ENCODE measurements around the gene ZNF282.
"Not testable (repeated sequence)": the region's sequence is repeated elsewhere in the genome, so short reads cannot be mapped to it uniquely, and the experiment has no call there.

ZNF282 gene

DNA sequence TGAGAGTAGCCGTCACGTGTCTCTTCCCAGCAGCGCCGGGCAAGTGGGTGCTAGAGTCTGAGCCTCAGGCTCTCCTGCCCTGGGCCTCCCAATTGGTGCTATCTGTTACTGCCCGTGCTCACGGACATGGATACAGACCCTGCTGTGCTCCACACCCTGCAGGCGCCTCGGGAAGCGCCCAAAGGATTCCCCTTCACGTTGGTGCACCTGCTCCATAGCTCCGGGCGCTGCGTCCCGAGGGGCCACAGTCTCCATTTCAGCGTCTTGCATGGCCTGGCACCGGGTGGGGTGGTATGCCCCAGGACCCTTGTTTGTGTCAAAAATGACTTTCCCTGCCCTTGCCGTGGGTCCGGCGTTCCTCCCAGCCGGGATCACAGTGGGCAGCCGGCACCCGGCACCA, 30.3 kb downstream of the ZNF282 start:
- DNase-seq = no peak

DNA sequence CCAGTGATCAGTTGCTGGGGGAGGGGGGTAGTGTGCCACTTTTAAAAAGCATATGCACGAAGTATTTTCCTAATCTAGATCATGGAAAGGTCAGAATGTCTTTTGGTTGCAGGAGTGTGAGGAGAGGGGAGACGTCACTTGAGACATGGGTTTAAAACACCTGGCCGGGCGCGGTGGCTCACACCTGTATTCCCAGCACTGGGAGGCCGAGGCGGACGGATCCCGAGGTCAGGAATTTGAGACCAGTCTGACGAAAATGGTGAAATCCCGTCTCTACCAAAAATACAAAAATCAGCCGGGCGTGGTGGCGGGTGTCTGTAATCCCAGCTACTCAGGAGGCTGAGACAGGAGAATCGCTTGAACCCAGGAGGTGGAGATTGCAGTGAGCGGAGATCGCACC, 31.0 kb downstream of the ZNF282 start:
- DNase-seq = not testable (repeated sequence)

DNA sequence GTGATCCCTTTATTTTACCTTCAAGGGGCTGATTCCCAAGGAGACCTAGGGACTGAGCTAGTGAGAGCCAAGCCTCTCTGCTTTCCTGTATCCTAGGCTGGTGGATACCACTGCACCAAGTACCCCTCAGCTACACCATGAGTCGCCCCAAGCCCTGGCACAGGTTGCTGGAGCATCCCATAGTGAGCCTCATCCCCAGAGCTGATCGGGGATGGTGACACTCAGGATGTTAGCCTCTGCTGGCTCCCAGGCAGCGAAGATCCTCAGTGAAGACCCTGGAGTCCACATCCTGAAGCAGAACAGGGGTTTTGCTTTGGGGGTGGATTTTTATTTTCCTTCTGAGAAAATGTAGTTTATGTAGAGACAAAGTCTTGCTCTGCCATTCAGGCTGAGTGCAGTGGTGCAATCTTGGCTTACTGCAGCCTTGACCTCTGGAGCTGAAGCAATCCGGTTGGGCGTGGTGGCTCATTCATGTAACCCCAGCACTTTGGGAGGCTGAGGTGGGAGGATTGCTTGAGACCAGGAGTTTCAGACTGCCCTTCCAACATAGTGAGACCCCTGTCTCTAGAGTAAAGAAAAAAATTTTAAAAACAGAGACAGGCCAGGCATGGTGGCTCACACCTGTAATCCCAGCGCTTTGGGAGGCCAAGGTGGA, 31.6 kb downstream of the ZNF282 start:
- DNase-seq = no peak

DNA sequence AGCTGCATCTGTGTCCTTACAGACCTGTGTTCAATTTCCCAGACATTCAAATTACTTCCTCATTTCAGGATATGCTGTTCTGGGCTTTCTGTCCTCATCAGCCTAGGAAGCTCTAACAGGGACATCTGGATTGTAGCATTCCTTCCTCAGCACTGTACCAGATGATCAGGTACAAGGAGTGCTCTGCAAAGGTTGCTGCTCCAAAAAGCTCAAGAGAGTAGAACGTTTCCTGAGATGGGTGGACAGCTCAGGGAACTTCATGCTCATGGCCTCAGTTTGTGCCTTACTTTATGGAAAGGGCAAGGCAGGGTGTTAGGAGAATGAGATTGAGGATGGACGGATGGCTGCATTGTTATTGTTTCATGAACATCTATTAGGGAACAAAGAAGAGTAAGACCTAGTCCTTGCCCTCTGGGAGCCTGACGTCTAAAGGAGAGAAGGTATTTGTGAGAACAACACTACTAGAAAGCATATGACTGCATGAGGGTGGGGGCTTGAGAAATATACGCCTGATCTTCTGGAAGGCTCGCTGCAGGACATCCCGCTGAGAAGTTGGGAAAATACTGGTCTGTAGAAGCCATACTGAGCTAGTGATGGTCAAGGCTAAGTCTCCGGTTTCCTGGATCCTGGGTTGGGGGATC, 33.6 kb downstream of the ZNF282 start:
- no peak for DNase-seq

DNA sequence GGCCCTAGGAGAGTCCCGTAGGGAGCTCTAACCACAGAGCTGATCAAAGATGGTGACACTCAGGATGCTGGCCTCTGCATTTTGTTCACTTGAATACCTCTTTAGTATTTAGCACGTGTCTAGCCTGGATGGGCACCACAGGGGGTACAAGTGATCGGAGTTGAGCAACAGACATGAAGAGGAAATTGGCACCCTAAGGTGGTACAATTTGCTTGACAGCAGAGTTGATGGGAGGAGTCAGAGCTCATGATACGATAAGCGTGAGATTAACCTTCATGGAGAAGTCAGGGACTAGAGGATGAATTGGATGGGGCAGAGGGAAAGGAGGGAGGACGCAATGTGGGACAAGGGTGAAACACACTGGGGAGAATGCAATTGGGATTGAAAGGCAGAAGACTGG, 34.2 kb downstream of the ZNF282 start:
- peak in 1 of 2 experiments; percentile 12 for DNase-seq

DNA sequence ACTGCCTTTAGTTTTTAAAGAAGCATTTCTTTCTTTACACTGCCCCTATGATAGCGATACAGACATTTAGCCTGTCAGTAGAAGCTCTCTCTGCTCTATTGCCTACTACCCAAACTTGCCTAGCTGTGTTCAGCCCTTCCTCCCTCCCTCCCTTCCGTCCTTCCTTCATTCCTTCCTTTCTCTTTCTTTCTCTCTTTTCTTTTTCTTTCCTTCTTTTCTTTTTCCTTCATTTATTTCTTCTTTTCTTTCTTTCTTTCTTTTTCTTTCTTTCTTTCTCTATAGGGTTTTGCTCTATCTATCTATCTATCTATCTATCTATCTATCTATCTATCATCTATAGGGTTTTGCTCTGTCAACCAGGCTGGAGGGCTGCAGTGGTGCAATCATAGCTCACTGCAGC, 37.0 kb downstream of the ZNF282 start:
- no peak for DNase-seq

DNA sequence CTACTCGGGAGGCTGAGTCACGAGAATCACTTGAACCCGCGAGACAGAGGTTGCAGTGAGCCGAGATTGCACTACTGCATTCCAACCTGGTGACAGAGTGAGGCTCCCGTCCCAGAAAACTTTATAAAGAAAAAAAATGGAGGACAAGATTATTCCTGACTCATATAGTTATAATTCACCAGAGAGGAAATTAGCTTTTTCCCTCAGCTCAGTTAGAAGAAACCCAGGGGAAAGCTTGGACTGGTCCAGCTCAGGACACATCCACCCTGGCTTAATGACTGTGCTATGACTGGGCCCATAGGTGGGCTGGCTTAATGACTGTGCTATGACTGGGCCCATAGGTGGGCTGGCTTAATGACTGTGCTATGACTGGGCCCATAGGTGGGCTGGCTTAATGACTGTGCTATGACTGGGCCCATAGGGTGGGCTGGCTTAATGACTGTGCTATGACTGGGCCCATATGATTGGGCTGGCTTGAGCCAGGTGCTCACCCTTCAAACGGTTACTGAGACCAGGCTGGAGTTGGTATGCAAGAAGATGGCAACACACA, 38.4 kb downstream of the ZNF282 start:
- DNase-seq = not testable (repeated sequence)

DNA sequence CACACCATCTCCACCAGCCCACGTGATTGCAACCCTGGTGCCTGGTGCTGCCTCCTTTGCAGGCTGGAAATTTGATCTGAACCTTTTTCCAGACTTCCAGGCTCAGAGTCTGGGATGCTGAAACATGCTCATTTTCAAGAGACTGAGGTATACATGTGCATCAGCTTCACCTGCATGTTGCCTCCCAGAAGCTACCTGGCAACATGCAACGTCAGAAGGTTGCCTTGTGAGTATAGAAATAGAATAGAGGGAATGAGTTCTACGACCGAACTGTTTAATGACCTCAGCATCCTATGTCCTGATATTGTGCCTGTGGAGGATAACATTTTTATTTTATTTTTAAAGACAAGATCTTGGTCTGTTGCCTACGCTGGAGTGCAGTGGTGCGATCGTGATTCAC, 42.2 kb downstream of the ZNF282 start:
- DNase-seq = no peak

DNA sequence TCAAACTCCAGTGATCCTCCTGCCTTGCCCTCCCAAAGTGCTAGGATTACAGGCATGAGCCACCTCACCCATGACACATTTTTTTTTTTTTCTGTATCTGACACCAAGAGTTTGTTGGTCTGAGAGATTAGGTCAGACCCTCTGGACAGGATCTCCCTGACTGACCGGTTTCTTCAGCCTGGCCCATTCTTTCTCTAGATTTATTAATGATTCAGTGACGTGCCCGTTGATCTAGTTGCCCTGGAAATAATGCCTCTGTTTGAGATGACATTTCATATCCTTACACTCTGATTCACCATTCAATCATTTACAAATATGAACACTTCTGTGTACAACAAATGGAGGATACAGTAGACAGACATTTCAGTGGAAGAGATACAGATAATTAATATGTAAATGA, 42.7 kb downstream of the ZNF282 start:
- DNase-seq = no peak

DNA sequence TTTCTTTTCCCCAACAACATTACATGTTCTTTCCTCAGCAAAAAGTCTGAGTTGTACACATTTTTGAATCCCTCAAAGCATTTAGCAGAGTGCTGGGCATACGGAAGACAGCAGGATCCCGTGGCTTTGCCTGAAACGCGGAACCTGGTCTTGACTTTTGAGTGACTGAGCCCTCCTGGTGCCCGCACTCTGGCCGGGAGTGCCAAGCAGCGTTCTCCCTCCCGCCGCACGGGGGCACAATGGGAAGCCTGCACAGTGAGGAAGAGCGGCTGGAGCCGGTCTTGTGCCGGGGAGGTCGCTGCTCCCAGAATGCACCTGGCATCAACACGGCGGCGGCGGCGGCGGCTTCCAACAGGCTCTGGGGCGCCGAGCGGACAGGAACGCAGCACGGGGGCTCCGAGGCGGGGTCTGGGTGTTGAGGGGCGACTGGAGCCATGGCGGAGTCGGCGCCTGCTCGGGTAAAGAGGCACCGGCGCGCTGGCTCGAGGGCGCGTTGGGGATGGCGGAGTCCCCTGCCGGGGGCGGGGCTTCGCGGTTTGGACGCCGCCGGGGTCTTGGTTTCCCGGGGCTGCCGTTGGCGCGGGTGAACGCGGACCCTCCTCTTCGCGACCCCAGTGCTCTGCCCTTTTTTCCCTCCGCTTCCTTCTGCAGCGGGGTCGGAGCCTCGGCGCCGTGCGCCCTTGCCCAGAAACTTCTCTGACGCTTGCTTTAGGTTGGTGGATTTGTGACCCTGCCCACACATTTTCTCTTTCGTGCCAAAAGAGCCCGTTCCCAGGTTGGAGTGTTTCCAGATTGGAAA, 44.2 kb downstream of the ZNF282 start, which contains the start of gene ZNF212:
Gene ZNF212 (plus strand): TSS at position 307 of the 799 bp plus-strand sequence. CDS start 128 bp downstream, at position 435.
- peak; percentile 91 to 92 for DNase-seq

DNA sequence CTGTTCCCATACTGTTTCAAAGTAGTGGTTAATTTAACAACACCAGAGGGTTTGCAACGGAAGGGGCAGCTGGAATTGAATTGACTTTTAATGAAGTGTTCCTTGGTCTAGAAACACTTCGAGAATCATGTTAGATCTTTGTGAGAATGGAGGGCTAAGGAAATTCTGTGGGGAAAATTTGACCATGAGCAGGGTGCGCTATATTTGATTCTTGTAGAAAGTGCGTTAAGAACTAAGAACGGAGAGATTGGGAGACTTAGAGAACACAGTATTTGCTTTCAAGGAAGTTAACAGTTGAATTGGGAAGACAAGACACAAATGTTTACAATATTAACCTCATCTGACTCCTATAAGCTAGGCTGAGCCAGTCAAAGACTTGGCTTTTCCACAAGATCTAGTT, 45.3 kb downstream of the ZNF282 start:
- no peak for DNase-seq

DNA sequence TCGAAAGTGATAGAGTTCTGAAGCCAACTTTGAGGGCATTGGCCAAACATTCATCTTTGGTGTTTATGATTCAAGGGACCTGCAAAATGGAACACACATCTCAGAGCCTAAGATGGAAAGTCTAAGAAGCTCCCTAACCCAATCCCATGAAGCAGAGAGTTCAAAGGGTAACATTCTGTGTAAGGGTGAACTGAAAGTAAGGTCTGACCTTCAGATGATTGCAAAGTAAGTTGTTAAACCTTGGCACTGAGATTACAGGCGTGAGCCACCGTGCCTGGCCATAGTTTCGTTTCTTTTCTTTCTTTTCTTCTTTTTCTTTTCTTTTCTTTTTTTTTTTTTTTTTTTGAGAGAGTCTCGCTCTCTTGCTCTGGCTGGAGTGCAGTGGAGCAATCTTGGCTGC, 46.4 kb downstream of the ZNF282 start:
- no peak for DNase-seq

DNA sequence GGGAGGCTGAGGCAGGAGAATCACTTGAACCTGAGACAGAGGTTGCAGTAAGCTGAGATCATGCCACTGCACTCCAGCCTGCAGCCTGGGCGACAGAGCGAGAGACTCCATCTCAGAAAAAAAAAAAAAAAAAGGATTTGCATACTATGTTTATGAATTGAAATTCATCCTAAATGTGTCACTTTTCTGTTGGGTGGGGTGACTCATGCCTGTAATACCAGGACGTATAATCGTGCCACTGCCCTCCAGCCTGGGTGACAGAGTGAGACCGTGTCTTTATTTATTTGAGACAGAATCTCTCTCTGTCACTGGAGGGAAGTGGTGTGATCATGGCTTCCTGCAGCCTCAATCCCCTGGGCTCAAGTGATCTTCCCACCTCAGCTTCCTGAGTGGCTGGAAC, 49.9 kb downstream of the ZNF282 start:
- no peak for DNase-seq

DNA sequence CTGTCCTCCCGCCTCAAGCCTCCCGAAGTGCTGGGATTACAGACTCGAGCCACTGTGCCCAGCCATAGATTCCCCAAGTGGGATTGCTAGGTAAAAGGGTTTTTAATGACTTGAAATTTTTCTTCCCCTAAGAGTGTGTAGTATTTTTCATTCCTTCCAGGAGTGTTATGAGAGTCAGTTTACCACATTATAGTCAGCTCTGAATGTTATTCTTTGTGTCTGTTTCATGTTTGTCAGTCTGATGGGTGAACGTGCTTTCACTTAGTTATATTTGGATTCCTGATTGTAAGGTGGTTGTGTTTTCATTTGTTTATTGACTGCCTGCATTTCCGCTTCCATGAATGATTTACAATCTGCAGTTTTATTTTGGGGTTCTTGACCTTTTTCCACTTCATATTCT, 50.4 kb downstream of the ZNF282 start:
- DNase-seq = no peak

DNA sequence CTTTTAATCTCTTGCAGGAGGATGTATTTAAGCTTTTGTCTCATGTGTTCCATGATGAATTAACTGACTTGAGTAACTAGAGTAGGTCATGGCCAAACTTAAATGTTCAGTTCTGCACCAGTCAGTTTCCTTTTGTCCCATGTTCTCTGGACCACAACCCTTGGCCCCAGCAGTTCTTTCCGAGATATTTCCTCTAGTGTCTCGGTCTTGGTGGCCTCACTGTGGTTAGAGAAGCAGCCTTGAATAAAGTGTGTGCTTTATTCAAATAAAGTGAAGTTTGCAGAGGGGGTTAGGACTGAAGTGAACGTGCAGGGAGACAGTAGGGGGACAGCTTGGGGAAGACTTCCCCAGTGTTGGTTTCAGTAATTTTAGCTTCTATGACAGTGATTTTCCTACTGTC, 53.4 kb downstream of the ZNF282 start:
- DNase-seq = no peak

DNA sequence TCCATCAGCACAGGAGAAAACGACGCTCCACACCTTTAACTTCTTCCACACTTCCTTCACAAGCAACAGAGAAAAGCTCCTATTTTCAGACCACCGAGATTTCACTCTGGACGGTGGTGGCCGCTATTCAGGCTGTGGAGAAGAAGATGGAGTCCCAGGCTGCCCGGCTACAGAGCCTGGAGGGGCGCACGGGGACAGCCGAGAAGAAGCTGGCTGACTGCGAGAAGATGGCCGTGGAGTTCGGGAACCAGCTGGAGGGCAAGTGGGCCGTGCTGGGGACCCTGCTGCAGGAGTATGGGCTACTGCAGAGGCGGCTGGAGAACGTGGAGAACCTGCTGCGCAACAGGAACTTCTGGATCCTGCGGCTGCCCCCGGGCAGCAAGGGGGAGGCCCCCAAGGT, 54.8 kb downstream of the ZNF282 start:
- DNase-seq = not testable (repeated sequence)

DNA sequence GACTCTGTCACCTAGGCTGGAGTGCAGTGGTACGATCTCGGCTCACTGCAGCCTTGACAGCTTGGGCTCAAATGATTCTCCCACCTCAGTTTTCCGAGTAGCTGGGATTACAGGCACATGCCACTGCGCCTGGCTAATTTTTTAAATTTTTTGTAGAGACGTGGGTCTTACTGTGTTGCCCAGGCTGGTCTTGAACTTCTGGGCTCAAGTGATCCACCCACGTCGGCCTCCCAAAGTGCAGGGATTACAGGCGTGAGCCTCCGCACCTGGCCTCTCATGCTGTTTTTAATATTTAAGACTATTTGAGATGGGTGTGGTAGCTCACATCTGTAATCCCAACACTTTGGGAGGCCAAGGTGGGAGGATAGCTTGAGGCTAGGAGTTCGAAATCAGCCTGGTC, 56.2 kb downstream of the ZNF282 start:
- DNase-seq = not testable (repeated sequence)

DNA sequence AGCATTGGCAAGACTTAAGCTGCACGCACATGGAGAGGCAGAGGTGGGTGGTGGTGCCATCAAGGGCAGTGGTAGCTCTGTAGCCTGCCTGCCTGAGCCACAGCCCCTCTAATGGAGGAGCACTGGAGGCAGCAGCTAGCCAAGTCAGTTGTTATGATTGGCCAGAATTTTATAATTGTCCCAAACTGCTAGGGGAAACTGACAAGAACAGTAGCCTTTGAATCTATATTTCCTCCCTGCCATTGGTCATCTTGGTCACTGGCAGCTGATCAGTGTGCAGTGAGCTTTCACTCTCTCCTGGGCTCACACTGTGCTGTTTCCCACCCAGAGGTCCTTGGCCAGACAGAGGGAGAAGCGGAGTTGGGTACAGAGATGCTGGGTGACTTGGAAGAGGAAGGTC, 57.0 kb downstream of the ZNF282 start:
- DNase-seq = no peak

DNA sequence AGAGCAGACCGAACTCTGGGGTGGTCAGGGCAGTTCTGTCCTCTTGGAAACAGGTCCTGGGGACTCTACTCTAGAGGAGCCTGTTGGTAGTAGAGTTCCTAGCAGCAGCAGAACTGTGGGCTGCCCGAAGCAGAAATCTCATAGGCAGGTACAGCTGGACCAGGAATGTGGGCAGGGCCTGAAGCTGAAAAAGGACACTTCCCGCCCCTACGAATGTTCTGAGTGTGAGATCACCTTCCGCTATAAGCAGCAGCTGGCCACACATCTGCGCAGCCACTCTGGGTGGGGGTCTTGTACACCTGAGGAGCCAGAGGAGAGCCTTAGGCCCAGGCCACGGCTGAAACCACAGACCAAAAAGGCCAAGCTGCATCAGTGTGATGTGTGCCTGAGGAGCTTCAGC, 58.3 kb downstream of the ZNF282 start:
- no peak for DNase-seq

DNA sequence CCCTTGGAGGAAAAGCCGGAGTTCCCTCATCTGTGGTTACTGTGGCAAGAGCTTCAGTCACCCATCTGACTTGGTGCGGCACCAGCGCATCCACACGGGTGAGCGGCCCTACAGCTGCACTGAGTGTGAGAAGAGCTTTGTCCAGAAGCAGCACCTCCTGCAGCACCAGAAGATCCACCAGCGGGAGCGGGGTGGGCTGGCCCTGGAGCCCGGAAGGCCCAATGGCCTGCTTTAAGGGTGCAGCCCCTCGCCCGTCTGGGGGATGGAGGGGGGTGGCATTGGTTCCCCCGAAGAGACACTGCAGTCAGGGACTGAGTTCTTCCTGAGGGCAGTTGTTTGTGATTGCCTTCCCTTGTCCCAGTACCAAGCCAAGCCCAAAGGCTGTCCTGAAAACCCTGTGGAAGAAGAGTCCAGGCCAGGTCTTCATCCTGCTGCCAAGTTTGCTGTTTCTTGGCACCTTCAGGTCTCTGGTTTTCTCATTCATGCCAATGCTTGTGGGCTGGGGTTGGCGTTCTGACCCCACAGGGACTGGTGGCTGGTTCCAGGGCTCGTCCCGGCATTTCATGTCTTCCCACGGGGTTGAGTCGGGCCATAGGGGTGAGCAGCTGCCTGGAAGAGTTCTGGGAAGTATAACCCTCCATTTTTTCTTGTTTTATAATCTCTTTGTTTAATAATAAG, 59.0 kb downstream of the ZNF282 start:
- no peak for DNase-seq

DNA sequence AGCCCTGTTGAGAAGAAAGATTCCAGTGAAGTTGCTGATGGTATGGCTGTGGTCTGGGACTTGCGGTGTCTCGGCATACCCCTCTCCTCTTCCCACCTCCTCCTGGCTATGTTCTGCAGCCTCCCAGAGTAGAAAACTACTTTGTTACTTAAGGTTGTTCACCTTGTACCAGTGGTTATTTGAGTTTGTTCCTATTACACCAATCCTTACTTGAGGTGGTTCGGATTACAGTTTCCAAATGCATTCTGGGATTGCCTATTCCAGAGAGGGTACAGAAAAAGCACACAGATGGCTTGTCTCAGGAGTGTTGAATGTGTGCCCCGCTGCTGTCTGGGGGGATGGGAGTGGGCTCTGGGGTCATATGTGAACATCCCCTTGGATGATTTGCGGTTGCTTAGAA, 59.8 kb downstream of the ZNF282 start:
- DNase-seq = no peak

DNA sequence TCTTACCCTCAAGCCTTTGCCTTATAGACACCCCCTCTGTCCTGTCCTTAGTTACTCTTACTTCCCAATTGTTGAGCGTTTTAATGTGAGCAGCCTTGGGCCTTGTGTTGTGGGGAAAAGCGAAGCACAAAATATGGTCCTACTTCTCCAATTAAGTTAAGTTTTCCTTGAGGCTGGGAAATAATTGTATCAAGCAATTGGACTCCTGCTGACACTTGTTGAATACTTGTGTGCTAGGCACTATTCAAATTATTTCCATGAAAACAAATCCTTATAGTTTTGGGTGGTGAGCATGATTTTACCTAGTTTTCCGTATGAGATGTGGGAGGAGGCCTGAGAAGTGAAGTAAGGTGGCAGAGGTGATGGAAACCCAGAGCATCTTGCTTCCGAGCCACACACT, 61.2 kb downstream of the ZNF282 start:
- DNase-seq = no peak

DNA sequence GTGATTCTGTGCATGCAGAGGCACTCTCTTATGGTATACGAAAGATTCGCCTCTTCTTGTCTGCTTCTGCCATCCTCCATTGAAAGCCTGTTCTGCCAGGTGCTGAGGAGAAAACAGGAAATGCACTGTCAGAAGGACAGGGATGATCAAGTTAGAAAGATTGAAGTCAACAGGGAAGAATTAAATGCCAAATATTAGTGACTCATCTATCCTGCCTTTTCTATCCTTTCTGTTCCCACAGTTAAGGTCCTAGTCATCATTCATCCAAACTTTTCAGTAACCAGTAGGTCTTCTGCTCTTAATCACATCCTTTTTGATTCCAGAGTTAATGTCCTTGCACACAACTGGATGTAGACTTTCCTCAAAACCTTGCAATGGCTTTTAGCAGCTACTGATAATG, 61.8 kb downstream of the ZNF282 start:
- no peak for DNase-seq
